Tibial artery (tissue), 4 donors: ENCODE results near the gene FCSK.

Experiments used
- DNase-seq, 2 donors: peaks; one replicate each; pipeline ENCODE4 v3.0.0-alpha.2; 2019
- H3K27ac ChIP-seq, 2 donors: fragments of 200-600 bp; sonication (generic) in 1 of 2; 1 replicate in 1 of 2; 2 replicates in 1 of 2; pipeline ENCODE4 v1.5.1; 2018 to 2019; ENCODE audit warnings: mild to moderate bottlenecking in 1 of 2
- H3K27me3 ChIP-seq, 2 donors: fragments of 200-600 bp; sonication (generic) in 1 of 2; one replicate each; pipeline versions ENCODE4 v1.5.1 to v1.6.0; 2016 to 2019
- H3K36me3 ChIP-seq, 3 donors: fragments of 200-600 bp; sonication (generic) in 2 of 3; one replicate each; pipeline ENCODE4 v1.5.1; 2016 to 2019; ENCODE audit warnings: mild to moderate bottlenecking in 2 of 3
- H3K4me1 ChIP-seq, 4 donors: fragments of 200-600 bp; sonication (generic) in 2 of 4; 1 replicate in 3 of 4; 2 replicates in 1 of 4; pipeline ENCODE4 v1.5.1; 2016 to 2019
- H3K4me3 ChIP-seq, 2 donors: fragments of 200-600 bp; sonication (generic) in 1 of 2; 1 replicate in 1 of 2; 2 replicates in 1 of 2; pipeline ENCODE4 v1.5.1; 2018 to 2019; ENCODE audit warnings: mild to moderate bottlenecking in 2 of 2
- H3K9me3 ChIP-seq, 3 donors: fragments of 200-600 bp; sonication (generic) in 1 of 3; one replicate each; pipeline ENCODE4 v1.5.1; 2016 to 2019
- CTCF ChIP-seq, 2 experiments: fragments of 200-600 bp in 1 of 2; fragments of 450-650 bp in 1 of 2; IDR thresholded peaks; one replicate each; pipeline ENCODE4 v1.5.1; 2017 to 2019; ENCODE audit warnings: antibody characterized with exemption in 2 of 2, mild to moderate bottlenecking in 1 of 2, moderate library complexity in 1 of 2
- intact Hi-C: fragments of 100-400 bp; cut with DNase I; formaldehyde crosslinking; loops from one replicate; pipeline ENCODE4 v1.15.0; 2023; ENCODE audit warnings: low total_unique reads

Gene FCSK

GRCh38 chr16:70494202-70494770 is 39.9 kb downstream of the FCSK start:
- Histone ChIP-seq H3K4me3 (no peak overlapping the region), H3K27me3 (no peaks in the 10 kb centered on the region), H3K36me3 (peaks cover 50 to 93% (median 90%) of the 10 kb centered on the region in 3 donors), H3K4me1 (no peaks in the 10 kb centered on the region), H3K9me3 (no peaks in the 10 kb centered on the region), H3K27ac (no peak overlapping the region)
- no peak for TF ChIP-seq CTCF (IDR thresholded peaks at IDR 0.05)
- intact Hi-C loops = no loop called here
- DNase-seq = no peak

- DNase-seq = no peak
- Histone ChIP-seq H3K27ac (no peak overlapping the region), H3K27me3 (no peaks in the 10 kb centered on the region), H3K4me1 (no peaks in the 10 kb centered on the region), H3K36me3 (peaks cover 46 to 93% (median 86%) of the 10 kb centered on the region in 3 donors), H3K9me3 (no peaks in the 10 kb centered on the region), H3K4me3 (no peak overlapping the region)
- intact Hi-C loops = no loop called here
- TF ChIP-seq CTCF (IDR thresholded peaks at IDR 0.05) = no peak
Observed at GRCh38 chr16:70494777-70495176, 40.4 kb downstream of the FCSK start.

GRCh38 chr16:70495425-70496182 is 41.2 kb downstream of the FCSK start:
- no peak for TF ChIP-seq CTCF (IDR thresholded peaks at IDR 0.05)
- H3K9me3 ChIP-seq = no peaks in the 10 kb centered on the region
- no peak overlapping the region for H3K4me3 ChIP-seq
- DNase-seq = no peak
- no peak overlapping the region for H3K27ac ChIP-seq
- H3K36me3 ChIP-seq = peaks cover 42 to 93% (median 84%) of the 10 kb centered on the region in 3 donors
- intact Hi-C loops = no loop called here
- H3K27me3 ChIP-seq = no peaks in the 10 kb centered on the region
- no peaks in the 10 kb centered on the region for H3K4me1 ChIP-seq

- no peaks in the 10 kb centered on the region for H3K4me1 ChIP-seq
- no peaks in the 10 kb centered on the region for H3K9me3 ChIP-seq
- no peak overlapping the region for H3K4me3 ChIP-seq
- no peaks in the 10 kb centered on the region for H3K27me3 ChIP-seq
- DNase-seq = no peak
- peaks cover 42 to 96% (median 78%) of the 10 kb centered on the region in 3 donors for H3K36me3 ChIP-seq
- intact Hi-C loops = no loop called here
- no peak overlapping the region for H3K27ac ChIP-seq
- no peak for TF ChIP-seq CTCF (IDR thresholded peaks at IDR 0.05)
Observed at GRCh38 chr16:70496513-70496912, 42.1 kb downstream of the FCSK start.

GRCh38 chr16:70508752-70509151 is 54.4 kb downstream of the FCSK start:
- no peak overlapping the region for H3K4me3 ChIP-seq
- DNase-seq = no peak
- no peak for TF ChIP-seq CTCF (IDR thresholded peaks at IDR 0.05)
- H3K4me1 ChIP-seq = no peaks in the 10 kb centered on the region
- H3K36me3 ChIP-seq = peaks cover 70 to 80% (median 72%) of the 10 kb centered on the region in 3 donors
- H3K27ac ChIP-seq = no peak overlapping the region
- intact Hi-C loops = no loop called here
- no peaks in the 10 kb centered on the region for H3K27me3 ChIP-seq
- H3K9me3 ChIP-seq = no peaks in the 10 kb centered on the region
